ENCODE results near the gene CCDC17.

CCDC17 gene

DNA sequence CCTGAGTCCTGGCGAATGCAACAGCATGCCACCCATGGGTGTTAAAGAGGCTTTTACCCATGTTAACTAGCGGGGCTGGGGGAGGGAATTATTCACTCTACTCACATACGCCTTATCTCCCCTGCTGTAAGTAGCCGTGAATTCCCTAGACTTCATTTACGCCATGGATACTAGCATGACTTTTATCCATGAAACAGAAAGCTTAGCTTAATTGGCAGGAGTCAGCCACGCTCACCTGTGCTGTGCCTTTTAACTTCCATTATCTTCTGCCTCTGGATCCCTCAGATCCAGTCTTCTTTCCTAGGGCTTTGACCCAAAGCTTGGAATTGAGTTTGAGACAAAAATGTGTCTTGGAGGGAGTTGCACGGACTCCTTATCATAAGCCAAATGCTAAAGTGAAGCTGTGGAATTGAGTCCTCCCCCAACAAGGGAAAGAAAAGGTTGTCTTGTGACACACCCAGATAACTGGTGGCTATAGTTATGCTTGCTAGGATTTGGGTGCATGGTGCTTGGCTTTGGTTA lies 49.7 kb downstream of the CCDC17 start:
- DNase-seq: no peak

DNA sequence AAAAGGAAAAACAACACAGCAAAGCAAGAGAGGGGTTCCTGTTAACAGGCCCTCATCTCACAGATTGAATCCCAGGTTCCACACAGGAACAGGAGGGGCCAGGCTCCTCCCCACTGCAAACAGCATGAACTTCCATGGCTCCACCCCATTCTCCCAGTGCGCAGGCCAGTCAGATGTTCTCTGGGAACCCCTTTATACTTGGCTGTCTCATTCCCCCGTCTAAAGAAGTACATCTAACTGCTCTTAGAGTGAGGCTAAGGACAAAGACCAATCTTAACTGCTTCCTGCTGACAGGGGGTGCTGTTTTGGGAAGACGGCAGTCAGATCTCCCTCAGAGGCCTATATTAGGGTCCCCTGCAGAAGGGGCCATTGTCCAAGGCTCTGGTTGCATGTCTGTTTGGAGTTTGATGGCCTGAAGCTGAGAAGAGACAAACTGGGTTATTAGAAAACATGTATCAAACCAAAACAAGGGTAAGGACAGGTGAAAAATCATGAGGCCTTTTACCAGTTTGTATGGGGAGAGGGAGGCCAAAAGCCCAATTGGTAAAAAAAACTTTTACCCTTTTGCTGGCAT lies 50.5 kb downstream of the CCDC17 start:
- DNase-seq: no peak

GRCh38 chr1:45570631-45571030 lies 53.2 kb downstream of the CCDC17 start:
- no peak for DNase-seq

Measured in DMS79 treated with DMSO at 0.1 percent for 48 hours (cell line).